T-helper 2 cell treated with Interferon-gamma antibody and Interleukin-4, amounts not matched to agents 5 μg/mL and 100 μg/mL, for 36 hours (primary cell): ENCODE results near the gene BSDC1.

Source experiments
- DNase-seq: peaks from one replicate; pipeline ENCODE4 v3.0.0; 2021; ENCODE audit warnings: low spot score
- H3K27ac Mint-ChIP-seq: one replicate; pipeline ENCODE4 v1.8.0; 2021; ENCODE audit warnings: mild to moderate bottlenecking, mixed read lengths
- H3K27me3 Mint-ChIP-seq: one replicate; pipeline ENCODE4 v1.8.0; 2021; ENCODE audit warnings: low read depth, mixed read lengths
- H3K36me3 Mint-ChIP-seq: one replicate; pipeline ENCODE4 v1.8.0; 2021; ENCODE audit warnings: low read depth, mixed read lengths
- H3K4me1 Mint-ChIP-seq: one replicate; pipeline ENCODE4 v1.8.0; 2021; ENCODE audit warnings: low read depth, mixed read lengths
- H3K4me3 Mint-ChIP-seq: one replicate; pipeline ENCODE4 v1.8.0; 2022; ENCODE audit warnings: mild to moderate bottlenecking, moderate library complexity, mixed read lengths
- H3K9me3 Mint-ChIP-seq: one replicate; pipeline ENCODE4 v1.8.0; 2021; ENCODE audit warnings: mixed read lengths

Gene BSDC1

GRCh38 chr1:32380057-32380456, 14.2 kb downstream of the BSDC1 start:
- no peaks in the 10 kb centered on the region for H3K27me3 Mint-ChIP-seq
- DNase-seq: no peak
- no peaks in the 10 kb centered on the region for H3K9me3 Mint-ChIP-seq
- no peak overlapping the region for H3K27ac Mint-ChIP-seq
- H3K36me3 Mint-ChIP-seq: peaks cover 34% of the 10 kb centered on the region
- no peaks in the 10 kb centered on the region for H3K4me1 Mint-ChIP-seq
- H3K4me3 Mint-ChIP-seq: no peak overlapping the region

GRCh38 chr1:32377541-32378220, 16.6 kb downstream of the BSDC1 start:
- DNase-seq: no peak
- Mint-ChIP-seq H3K27me3 (no peaks in the 10 kb centered on the region), H3K27ac (no peak overlapping the region)

GRCh38 chr1:32376199-32376598, 18.0 kb downstream of the BSDC1 start:
- Mint-ChIP-seq H3K27ac (no peak overlapping the region), H3K4me3 (no peak overlapping the region), H3K9me3 (no peaks in the 10 kb centered on the region), H3K4me1 (peaks cover 15% of the 10 kb centered on the region), H3K36me3 (peaks cover 38% of the 10 kb centered on the region), H3K27me3 (no peaks in the 10 kb centered on the region)
- no peak for DNase-seq

More at GRCh38 chr1:32377541-32378220, 16.6 kb downstream of the BSDC1 start:
- Mint-ChIP-seq H3K4me1 (peaks cover 3% of the 10 kb centered on the region), H3K4me3 (no peak overlapping the region), H3K9me3 (no peaks in the 10 kb centered on the region), H3K36me3 (peaks cover 31% of the 10 kb centered on the region)

GRCh38 chr1:32373996-32374592, 20.1 kb downstream of the BSDC1 start:
- H3K4me1 Mint-ChIP-seq: peaks cover 15% of the 10 kb centered on the region
- H3K27me3 Mint-ChIP-seq: no peaks in the 10 kb centered on the region
- H3K27ac Mint-ChIP-seq: peak overlapping the region; percentile 12

GRCh38 chr1:32372149-32372756, 22.0 kb downstream of the BSDC1 start:
- Mint-ChIP-seq H3K36me3 (peaks cover 29% of the 10 kb centered on the region), H3K4me3 (no peak overlapping the region), H3K4me1 (peaks cover 15% of the 10 kb centered on the region), H3K27ac (peak overlapping the region; percentile 56), H3K9me3 (no peaks in the 10 kb centered on the region), H3K27me3 (no peaks in the 10 kb centered on the region)
- peak; percentile 51 for DNase-seq

More at GRCh38 chr1:32373996-32374592, 20.1 kb downstream of the BSDC1 start:
- Mint-ChIP-seq H3K36me3 (peaks cover 34% of the 10 kb centered on the region), H3K4me3 (no peak overlapping the region), H3K9me3 (no peaks in the 10 kb centered on the region)
- DNase-seq: no peak

GRCh38 chr1:32367912-32368635, 26.2 kb downstream of the BSDC1 start:
- peaks cover 15% of the 10 kb centered on the region for H3K4me1 Mint-ChIP-seq
- no peaks in the 10 kb centered on the region for H3K27me3 Mint-ChIP-seq
- DNase-seq: no peak
- no peak overlapping the region for H3K4me3 Mint-ChIP-seq
- H3K9me3 Mint-ChIP-seq: no peaks in the 10 kb centered on the region
- H3K36me3 Mint-ChIP-seq: peaks cover 35% of the 10 kb centered on the region
- no peak overlapping the region for H3K27ac Mint-ChIP-seq

- H3K4me1 Mint-ChIP-seq: peaks cover 6% of the 10 kb centered on the region
- no peak overlapping the region for H3K27ac Mint-ChIP-seq
- DNase-seq: no peak
Observed at GRCh38 chr1:32365445-32365844, 28.8 kb downstream of the BSDC1 start.

GRCh38 chr1:32364836-32365235, 29.4 kb downstream of the BSDC1 start:
- peaks cover 10% of the 10 kb centered on the region for H3K4me1 Mint-ChIP-seq
- no peak overlapping the region for H3K27ac Mint-ChIP-seq

More at GRCh38 chr1:32365445-32365844, 28.8 kb downstream of the BSDC1 start:
- Mint-ChIP-seq H3K27me3 (peaks cover 8% of the 10 kb centered on the region), H3K9me3 (no peaks in the 10 kb centered on the region), H3K36me3 (peaks cover 32% of the 10 kb centered on the region), H3K4me3 (no peak overlapping the region)

GRCh38 chr1:32363713-32364112, 30.5 kb downstream of the BSDC1 start:
- no peak overlapping the region for H3K4me3 Mint-ChIP-seq
- no peak for DNase-seq
- H3K9me3 Mint-ChIP-seq: no peaks in the 10 kb centered on the region
- H3K4me1 Mint-ChIP-seq: peaks cover 16% of the 10 kb centered on the region
- H3K36me3 Mint-ChIP-seq: peaks cover 28% of the 10 kb centered on the region
- peaks cover 9% of the 10 kb centered on the region for H3K27me3 Mint-ChIP-seq
- H3K27ac Mint-ChIP-seq: no peak overlapping the region

More at GRCh38 chr1:32364836-32365235, 29.4 kb downstream of the BSDC1 start:
- H3K4me3 Mint-ChIP-seq: no peak overlapping the region
- peaks cover 9% of the 10 kb centered on the region for H3K27me3 Mint-ChIP-seq
- H3K9me3 Mint-ChIP-seq: no peaks in the 10 kb centered on the region
- DNase-seq: no peak
- H3K36me3 Mint-ChIP-seq: peaks cover 32% of the 10 kb centered on the region

- DNase-seq: no peak
- H3K27ac Mint-ChIP-seq: no peak within 1 kb of the TSS
- peaks cover 9% of the 10 kb centered on the region for H3K27me3 Mint-ChIP-seq
- H3K9me3 Mint-ChIP-seq: no peaks in the 10 kb centered on the region
- peak within 1 kb of the TSS; percentile 1 for H3K4me3 Mint-ChIP-seq
- H3K36me3 Mint-ChIP-seq: peaks cover 23% of the 10 kb centered on the region
- H3K4me1 Mint-ChIP-seq: peaks cover 16% of the 10 kb centered on the region
Observed at GRCh38 chr1:32362474-32363313, 31.5 kb downstream of the BSDC1 start, which contains the start of the genes FAM229A and TSSK3. Gene FAM229A (minus strand): TSS chr1:32362485. CDS start chr1:32362091, 394 bp downstream. Gene TSSK3 (plus strand): TSS chr1:32362539. CDS start chr1:32362702, 163 bp downstream.

- no peaks in the 10 kb centered on the region for H3K9me3 Mint-ChIP-seq
- H3K4me1 Mint-ChIP-seq: peaks cover 16% of the 10 kb centered on the region
- H3K27ac Mint-ChIP-seq: no peak overlapping the region
- DNase-seq: no peak
- H3K4me3 Mint-ChIP-seq: peak overlapping the region; percentile 1
- H3K36me3 Mint-ChIP-seq: peaks cover 23% of the 10 kb centered on the region
- peaks cover 9% of the 10 kb centered on the region for H3K27me3 Mint-ChIP-seq
Observed at GRCh38 chr1:32361674-32362473, 32.4 kb downstream of the BSDC1 start.

GRCh38 chr1:32361308-32361673, 33.0 kb downstream of the BSDC1 start:
- Mint-ChIP-seq H3K9me3 (no peaks in the 10 kb centered on the region), H3K27ac (no peak overlapping the region), H3K27me3 (peaks cover 11% of the 10 kb centered on the region), H3K4me1 (peaks cover 16% of the 10 kb centered on the region), H3K4me3 (no peak overlapping the region), H3K36me3 (peaks cover 23% of the 10 kb centered on the region)
- no peak for DNase-seq
